Cerebellar nuclear complex (tissue), 1 donor: ENCODE data around the gene HTR2A.

ENCODE experiments used
- DNase-seq, 2 experiments: peaks; one replicate each; lab custom pipeline; 2025; lab: John Stamatoyannopoulos, UW

Gene HTR2A

DNA sequence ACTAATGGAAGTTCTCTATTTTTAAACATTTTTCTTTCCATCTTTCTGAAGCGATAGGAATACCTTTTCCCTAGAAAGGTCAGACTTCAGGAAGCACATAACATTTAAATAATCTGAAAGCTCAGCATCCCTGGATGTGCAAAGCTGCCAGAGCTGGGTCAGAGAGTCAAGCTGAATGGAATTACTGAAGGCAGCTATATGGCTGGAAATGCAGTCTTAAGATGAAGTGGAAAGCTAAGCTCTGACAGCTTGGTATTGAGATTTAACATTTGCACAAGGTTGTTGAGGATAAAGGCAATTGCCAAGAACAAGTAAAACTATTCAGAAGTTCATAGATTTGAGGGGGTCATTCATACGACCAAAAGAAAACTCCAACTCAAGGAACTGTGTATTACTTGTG, 28.8 kb downstream of the HTR2A start:
- DNase-seq: no peak

- no peak for DNase-seq
These were observed 30.7 kb downstream of the HTR2A start for GRCh38 chr13:46866150-46866549.

DNA sequence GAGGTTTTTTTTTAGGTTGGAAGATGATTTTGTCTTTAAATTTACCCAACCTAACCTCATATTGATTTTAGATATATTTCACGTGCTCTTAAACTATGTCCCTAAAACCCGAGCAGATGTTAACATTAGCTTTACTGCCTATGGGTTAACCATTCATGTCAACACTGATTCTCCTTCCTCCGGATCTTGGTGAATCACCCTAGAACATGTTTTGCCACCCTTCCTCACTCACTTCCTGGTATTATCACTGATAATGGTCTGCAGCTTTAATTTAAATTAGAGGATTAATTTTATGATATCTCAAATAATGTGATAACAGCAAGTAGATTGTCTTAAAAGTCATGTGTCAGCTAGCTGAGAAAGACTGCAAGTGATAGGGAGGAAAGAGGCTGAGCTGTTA, 31.9 kb downstream of the HTR2A start:
- DNase-seq: no peak

DNA sequence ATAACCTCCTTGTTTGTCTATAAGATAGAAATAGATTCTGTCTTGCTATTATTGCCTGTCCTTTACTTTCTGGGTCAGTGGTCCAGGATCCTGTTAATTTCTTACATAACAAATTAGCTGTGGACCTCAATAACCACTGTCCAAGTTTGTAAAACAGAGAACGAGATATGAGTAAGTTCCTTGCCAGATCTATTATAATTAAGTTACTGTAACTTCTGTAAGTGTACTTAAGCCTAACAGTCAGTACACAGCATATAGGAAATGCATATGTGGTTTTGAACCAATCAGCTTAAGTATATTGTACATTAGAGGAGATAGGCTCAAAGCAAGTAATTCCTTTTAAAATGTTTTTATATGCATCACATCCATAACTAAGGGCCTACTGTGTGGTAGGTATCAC, 34.9 kb downstream of the HTR2A start:
- no peak for DNase-seq

DNA sequence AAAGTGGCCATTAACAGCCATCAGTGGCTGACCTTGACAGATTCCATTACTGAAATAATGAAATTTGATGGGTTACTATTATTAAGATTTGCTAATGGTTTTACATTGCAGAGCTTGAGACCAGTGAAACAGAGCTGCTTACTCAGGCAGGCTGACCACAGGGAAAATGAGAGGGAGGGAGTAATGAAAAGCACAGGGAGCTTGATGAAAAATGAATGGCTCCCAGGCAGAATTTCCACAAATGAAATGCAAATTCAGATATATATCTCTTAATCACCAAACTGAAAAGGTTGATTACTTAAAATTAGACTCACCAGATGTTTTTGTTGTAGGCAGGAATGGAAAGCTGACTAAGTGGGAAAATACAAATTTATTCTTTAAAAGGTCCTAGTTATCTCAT, 36.1 kb downstream of the HTR2A start:
- DNase-seq: no peak

DNA sequence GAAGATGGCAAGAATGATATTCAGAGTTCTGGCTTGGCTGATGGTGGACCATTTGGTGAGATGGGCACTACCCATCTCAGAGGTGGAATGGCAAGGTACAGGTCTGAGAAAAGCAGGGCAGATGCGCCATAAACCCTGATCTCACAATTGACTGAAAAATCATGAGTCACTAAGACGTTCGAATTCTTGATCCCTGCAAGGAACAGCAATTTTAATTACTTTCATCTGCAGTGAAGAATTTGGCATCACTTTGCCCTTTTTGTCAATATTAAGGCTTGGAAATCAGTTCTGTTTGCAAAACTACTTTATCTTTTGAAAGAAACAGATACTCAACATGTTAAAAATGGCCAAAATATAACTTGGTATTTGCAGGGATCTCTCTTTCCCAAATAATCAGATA, 38.1 kb downstream of the HTR2A start:
- no peak for DNase-seq

- DNase-seq: no peak
These were observed 38.7 kb downstream of the HTR2A start for GRCh38 chr13:46858163-46858562.

GRCh38 chr13:46855664-46856063, 41.2 kb downstream of the HTR2A start:
- DNase-seq: no peak

DNA sequence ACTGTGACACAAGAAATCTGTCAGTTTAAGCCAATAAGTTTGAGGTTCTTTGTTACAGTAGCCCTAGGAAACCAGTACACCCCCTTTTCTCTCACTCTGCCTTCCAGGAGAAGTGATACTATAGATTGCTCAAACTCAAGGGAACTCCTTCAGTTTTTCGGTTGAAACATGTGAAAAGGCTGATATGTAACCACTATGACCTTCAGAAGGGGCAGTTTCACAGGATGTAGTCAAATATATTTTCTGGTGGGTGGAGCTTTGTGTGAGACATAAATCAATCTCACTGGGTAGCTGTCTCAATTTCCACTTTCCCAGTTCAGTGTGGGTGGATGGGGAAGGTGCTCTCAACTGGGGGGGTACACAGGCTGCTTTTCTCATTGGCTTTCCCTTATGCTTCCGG, 41.7 kb downstream of the HTR2A start:
- no peak for DNase-seq

DNA sequence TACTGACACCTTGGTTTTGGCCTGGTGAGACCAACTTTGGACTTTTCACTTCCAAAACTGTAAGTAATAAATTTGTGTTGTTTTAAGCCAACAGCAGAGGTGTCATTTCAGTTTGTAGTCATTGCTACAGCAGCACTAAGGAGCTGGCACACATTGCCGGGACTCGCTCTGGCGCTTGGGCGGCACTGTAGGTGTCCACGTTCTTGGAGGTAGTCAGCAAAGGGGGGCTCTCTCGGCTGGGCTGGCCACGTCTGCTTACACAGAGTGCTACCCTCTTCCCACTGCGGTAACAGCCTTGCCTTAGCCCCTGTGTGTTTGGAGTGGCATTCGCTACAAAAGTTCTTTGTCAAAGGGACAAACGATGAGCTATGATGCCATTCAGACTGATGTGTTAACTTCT, 44.7 kb downstream of the HTR2A start:
- DNase-seq: no peak

GRCh38 chr13:46850214-46850613, 46.6 kb downstream of the HTR2A start:
- DNase-seq: no peak

DNA sequence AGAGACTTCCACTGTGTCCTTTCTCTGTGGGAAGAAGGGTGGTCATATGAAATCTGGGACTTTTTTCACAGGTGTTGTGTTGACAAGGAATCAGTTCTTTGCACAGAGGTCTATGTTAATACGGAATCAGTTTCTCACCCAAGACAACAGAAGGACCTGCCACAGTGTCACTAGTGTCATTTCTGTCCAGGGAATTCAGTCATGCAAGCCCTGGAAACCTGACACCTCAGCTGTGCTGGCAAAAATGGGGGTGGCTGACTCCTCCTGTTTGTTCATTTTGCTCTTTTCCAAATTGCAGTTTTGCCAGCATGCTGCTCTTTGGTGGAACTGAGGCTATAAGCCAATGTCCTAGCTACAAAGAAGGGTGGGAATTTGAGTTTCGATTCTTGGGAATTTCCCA, 50.1 kb downstream of the HTR2A start:
- DNase-seq: no peak

GRCh38 chr13:46845146-46845545, 51.7 kb downstream of the HTR2A start:
- no peak for DNase-seq

DNA sequence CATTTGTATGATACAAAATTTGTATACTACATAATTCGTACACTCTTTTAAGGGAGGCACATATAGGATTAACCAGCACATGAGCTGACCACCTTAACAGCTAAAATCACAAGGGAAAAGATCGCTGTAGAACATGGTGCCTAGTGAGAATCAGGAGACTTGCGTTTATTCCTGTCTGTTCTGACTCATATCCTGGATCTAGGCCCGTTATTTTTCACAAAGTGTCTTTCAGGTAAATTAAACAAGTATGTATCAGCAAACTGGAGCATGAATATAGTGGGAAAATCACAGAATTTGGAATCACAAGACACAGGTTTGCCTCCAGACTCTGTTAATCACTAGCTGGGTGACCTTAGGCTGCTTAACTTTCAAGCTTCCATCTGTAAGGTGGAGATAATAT, 52.4 kb downstream of the HTR2A start:
- DNase-seq: no peak

GRCh38 chr13:46839399-46839798, 57.5 kb downstream of the HTR2A start:
- DNase-seq: no peak

GRCh38 chr13:46834657-46835056, 62.2 kb downstream of the HTR2A start:
- DNase-seq: no peak

- no peak for DNase-seq
These were observed 65.2 kb downstream of the HTR2A start for GRCh38 chr13:46831588-46832194.

GRCh38 chr13:46830405-46831005, 66.3 kb downstream of the HTR2A start:
- no peak for DNase-seq

DNA sequence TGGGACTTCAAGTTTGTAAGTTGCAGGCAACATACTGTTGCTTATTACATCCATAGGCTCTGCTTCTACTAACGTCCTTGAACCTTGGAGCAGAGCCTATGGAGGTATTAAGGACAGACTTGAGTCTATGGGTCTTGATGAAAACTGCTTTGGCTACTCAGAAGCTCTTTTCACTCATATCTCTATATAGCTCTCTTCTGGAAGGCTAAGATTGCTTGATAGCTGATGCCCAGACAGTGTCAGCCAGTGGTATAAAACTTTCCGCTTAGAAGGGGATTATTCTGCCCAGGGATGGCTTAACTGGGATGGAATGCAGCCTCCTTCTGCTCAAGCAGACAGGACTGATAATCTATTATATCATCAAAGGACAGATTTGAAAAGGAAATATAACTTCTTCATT, 74.3 kb downstream of the HTR2A start:
- DNase-seq: no peak

GRCh38 chr13:46817838-46818476, 78.9 kb downstream of the HTR2A start:
- DNase-seq: no peak

DNA sequence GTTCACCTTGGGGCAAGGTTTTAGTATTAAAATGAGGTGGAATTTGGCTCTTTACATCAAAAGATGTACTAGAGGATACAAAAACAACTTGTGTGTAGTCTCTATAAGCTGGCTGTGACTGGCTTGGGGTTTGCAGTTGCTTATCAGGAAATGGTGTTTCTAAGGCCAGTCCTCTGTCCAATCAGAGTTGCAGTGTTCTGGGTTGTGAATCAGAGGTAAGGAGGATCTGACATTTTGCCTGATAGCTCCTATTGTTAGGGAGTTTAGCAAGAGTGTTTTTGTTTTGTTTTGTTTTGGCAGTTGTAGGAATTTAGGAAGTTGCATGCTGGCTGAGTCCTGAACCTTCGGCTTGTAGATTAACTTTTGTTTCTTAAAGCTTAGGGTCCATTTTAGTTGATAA, 79.8 kb downstream of the HTR2A start:
- DNase-seq: no peak

- DNase-seq: no peak
These were observed 80.5 kb downstream of the HTR2A start for GRCh38 chr13:46816371-46816770.

DNA sequence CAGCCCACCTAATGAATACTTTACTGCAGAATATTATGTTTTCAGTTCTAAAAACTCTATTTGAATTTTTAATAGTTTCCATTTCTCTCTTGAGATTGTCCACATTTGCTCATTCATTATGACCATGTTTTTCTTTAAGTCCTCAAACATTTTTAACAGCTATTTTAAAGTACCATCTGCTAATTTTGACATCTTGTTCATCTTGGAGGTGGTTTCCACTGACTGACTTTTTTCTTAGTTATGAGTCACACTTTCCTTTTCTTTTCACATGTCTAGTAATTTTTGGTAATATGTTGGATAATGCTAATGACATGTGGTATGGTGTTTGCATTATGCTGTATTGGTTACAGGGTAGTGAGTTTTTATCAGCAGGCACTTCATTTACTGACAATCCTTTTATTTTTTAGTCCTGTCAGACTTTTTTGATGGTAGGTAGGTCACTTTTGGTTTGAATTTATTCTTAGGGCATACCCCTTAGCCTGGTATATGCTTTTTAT, 84.5 kb downstream of the HTR2A start:
- no peak for DNase-seq

- DNase-seq: no peak
These were observed 86.4 kb downstream of the HTR2A start for GRCh38 chr13:46810440-46810839.
